ENCODE data around the gene SPAG8.

DNA sequence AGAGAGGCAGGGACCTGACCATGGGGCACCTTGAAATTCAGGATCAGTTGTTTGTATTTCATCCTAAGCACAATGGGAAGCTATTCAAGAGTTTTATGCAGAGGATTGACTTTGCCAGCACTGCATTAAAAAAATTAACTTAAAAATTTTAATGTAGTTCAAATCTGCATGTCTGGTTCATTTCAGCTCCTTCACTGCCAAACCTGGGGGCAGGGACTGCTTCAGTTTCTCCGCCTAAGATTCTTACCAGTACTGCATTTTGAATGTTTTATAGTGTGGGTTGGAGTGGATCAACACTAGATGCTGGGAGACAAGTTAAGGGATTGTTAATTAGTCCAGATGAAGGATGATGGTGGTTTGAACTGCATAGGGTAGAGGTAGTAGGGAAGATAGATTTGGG, 42.3 kb downstream of the SPAG8 start:
- TF ChIP-seq, protein P1, sequence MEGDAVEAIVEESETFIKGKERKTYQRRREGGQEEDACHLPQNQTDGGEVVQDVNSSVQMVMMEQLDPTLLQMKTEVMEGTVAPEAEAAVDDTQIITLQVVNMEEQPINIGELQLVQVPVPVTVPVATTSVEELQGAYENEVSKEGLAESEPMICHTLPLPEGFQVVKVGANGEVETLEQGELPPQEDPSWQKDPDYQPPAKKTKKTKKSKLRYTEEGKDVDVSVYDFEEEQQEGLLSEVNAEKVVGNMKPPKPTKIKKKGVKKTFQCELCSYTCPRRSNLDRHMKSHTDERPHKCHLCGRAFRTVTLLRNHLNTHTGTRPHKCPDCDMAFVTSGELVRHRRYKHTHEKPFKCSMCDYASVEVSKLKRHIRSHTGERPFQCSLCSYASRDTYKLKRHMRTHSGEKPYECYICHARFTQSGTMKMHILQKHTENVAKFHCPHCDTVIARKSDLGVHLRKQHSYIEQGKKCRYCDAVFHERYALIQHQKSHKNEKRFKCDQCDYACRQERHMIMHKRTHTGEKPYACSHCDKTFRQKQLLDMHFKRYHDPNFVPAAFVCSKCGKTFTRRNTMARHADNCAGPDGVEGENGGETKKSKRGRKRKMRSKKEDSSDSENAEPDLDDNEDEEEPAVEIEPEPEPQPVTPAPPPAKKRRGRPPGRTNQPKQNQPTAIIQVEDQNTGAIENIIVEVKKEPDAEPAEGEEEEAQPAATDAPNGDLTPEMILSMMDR (IDR thresholded peaks at IDR 0.05), result no peak
- TF ChIP-seq POLR2AphosphoS5 (IDR thresholded peaks at IDR 0.05), result no peak
